Measurements from ENCODE around the gene NTRK2.

- TF ChIP-seq CTCF (IDR thresholded peaks at IDR 0.05; ENCODE audit: low read length) (no peak), EZH2 (IDR thresholded peaks at IDR 0.05; ENCODE audit: borderline replicate concordance, low read length) (no peak)
Observed at GRCh38 chr9:85046475-85046874, 376.9 kb downstream of the NTRK2 start.
